Thyroid gland (tissue), 4 donors: ENCODE data around the gene CDYL2.

Experiments used
- CTCF ChIP-seq, 6 experiments: fragments of 200-600 bp in 3 of 6; fragments of 450-650 bp in 3 of 6; sonication (generic) in 3 of 6; IDR thresholded peaks; one replicate each; pipeline ENCODE4 v1.5.1; 2016 to 2019; ENCODE audit warnings: antibody characterized with exemption in 6 of 6, mild to moderate bottlenecking in 2 of 6, inconsistent platforms in 1 of 6, moderate library complexity in 1 of 6
- POLR2A ChIP-seq, 2 donors: fragments of 450-650 bp; IDR thresholded peaks; one replicate each; pipeline ENCODE4 v1.6.1; 2017; ENCODE audit warnings: antibody characterized with exemption in 2 of 2, mild to moderate bottlenecking in 2 of 2, moderate library complexity in 1 of 2

GRCh38 chr16:80674884-80675283 is 129.5 kb downstream of the CDYL2 start:
- TF ChIP-seq CTCF (IDR thresholded peaks at IDR 0.05) (no peak), POLR2A (IDR thresholded peaks at IDR 0.05) (no peak)
